NCI-H748 (cell line): Measurements from ENCODE around the gene SLC25A19.

Experiments used
- DNase-seq: peaks from one replicate; lab custom pipeline; 2025; ENCODE audit not compliant: unreplicated experiment; lab: John Stamatoyannopoulos, UW

Gene SLC25A19

DNA sequence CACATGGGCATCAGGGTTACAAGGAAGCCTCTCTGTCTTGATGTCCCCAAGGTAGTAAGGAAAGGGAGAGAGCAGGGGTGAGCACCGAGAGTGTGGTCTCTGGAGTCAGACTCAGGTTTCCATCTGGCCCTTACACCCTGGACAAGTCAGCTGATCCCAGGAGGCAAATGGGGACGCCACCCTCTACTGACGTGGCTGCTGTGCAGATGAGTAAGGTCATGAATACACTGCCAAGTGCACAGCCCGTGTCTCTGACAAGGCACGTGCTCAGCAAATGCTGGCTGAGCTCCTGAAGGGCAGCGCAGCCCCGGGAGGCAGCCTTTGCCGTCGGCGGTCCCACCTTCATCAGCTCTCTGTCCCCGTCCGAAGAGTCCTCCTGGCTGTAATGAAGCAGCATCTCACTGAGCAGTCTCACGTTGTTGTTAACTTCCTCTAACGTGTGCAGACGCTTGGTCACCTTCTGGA lies 47.2 kb downstream of the SLC25A19 start:
- no peak for DNase-seq

DNA sequence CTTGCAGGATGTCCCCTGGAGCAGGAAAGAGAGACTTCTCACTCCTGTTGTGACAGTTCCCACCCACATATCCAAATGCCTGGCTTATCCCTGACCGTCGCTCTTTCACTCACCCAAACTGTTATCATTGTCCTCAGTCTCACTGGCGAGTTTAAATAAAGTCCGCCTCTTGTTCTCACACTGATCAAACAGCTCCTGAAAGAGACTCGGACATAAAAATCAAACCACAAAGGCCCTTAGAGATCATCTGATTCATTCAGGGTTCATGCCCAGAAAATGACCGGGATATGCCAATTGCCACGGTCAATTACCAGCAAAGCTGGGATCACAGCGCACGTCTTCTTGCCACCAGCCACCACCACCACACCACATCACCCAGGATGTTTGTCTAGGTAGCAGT lies 47.7 kb downstream of the SLC25A19 start:
- DNase-seq = no peak

DNA sequence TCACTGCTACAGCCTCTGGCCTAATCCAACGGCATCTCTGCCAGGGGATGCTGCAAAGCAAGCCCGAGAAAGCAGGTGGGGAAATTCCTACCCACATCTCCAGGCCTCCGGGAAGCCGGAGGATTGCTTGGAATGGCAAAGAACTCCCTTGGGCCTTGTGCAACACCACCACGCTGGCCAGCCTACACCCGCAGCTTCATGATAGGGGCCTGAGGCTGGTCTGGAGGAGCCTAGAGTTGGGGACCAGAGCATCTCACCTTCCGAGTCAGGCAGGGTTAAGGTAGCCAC lies 48.1 kb downstream of the SLC25A19 start:
- DNase-seq = no peak

DNA sequence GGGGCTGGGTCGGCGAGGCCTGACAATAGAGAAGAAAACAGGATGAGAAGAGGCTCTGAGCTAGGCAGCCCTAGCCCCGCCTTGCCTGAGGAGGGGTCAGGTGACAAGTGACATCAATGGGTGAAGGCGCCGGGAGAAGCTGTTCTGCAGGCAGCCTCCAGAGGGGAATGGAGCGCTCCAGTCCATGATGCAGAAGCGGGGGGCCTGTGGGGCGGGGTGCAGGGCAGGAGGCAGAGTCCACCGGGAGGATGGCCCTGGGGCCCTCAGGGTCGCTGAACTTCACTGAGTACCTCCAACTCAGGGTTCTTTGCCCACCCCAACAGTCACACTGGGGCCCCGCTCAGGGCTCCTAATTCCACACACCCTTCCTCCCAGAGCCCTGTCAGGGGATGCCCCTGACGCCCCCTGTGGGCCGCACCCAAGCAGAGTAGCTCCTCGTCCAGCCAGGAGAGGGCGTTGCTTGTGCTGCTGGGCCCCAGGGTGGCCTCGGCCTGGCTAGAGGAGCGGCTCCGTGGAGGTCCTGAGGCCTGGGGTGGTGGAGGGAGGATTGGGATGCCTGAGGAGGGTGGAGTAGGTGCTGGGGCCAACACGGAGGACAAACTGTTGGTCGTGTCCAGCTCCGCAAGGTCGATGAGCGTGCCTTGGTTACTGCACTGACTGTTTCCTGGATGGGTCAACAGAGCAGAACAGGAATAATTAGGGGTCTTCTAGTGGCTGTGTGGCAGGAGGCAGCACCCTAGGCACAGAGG lies 48.7 kb downstream of the SLC25A19 start:
- DNase-seq = peak; percentile 27

DNA sequence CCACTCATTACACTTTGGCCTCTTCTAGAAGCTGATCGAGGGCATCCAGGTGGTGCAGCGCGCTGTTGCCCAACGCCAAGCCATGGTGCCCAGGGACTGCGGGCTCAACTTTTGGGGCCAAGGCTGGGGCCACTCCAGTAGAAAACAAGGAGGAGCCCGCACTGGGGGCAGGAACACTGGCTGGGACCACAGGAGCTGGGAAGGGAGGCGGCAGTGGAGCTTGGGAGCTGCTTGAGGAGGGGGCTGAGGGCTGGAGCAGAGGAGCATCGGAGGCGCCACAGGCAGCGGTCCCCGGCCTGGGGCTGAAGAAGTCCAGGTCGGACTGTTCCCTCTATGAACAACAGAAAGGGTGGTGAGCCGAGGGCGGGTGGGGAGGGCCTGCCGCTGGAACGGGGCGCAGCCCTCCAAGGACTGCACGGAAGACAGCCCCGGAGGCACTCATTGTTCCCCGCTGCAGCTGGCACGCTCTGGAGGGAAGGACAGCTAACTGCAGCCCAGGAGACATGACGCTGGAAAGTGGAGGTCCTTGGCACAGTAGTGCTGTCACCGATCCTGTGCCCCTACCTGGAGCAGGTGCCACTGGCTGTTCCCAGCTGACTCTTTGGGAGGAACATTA lies 49.3 kb downstream of the SLC25A19 start:
- no peak for DNase-seq

DNA sequence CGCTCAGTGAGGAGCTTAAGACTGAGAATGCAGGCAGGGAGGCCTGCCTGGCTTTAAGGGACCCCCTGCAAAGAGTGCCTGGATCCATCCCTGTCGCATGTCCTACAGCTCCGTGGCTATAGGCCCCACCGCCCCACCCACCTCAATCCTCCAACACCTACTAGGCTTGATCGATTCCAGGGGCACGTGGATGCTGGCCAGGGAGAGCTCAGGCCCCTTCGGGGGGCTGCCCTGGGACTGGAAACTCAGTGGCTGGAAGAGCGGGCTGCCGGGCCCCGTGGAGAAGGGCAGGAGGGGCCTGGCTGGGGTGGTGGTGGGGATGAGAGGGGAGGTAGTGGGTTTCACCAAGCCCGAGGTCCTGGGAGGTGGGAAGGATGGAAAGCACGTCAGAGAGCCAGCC lies 50.0 kb downstream of the SLC25A19 start:
- DNase-seq = no peak

DNA sequence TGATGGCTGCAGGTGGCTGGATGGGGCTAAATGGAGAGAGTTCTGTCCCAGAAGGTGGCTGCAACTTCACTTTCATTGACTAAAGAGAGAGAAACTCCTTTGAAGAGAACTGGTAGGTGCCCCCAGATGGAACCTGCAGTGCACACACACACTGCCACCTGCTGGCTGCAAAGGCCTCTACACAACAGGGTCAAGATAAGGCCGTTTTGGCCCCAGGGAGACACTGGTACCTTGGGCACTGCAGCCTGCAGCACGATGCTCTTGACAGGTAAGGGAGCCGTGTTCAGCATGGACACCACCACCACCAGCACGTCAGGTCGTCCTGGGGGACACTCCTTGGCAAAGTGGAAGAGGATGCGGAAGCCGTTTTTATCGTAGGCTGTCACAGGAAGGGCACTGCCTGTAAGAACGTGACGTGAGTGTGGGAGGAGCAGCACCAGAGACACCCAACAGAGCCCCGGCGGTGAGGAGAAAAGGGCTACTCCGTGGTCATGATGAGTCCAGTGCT lies 50.5 kb downstream of the SLC25A19 start:
- peak; percentile 58 for DNase-seq

DNA sequence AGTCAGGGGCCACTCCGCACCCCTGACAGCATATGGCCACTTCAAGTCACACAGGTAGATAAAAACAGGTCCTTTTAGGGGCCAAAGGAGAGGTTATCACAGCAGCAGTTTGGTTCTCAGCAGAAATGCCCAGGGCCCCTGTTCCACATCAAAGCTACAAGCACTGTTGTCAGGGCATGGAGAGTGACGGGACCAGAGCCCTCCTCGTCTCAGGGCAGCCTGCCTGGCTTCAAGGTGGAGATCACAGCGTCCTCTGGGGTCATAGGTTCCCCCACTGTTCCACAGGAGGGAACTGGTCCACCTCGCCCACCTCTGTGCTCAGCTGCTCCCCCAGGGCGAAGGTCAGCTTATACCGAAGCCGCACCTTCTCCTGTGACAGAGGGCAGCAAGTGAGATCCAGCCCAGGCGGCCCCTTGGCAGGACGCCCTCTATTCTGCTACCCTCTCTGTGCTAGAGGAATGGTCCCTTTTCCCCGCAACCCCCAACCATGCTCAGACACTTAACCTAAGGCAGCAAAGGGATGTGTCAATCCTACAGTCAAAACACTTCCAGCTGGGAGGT lies 51.1 kb downstream of the SLC25A19 start:
- no peak for DNase-seq

GRCh38 chr17:75237100-75238014 lies 51.9 kb downstream of the SLC25A19 start:
- DNase-seq = no peak

DNA sequence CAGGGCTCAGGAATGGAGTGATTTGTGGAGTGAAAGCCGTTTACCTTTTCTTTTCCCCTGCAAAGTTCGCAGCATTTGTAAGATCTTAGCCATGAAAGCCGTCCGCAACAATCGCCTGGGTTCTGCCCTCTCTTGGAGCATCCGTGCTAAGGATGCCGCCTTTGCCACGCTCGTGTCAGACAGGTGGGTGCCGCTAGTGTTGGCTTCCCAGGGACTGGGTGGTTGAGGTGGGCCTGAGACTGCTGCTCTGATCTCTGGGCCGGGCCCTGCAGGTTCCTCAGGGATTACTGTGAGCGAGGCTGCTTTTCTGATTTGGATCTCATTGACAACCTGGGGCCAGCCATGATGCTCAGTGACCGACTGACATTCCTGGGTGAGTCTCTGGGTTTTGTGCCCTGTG lies 56.4 kb downstream of the SLC25A19 start:
- DNase-seq = no peak

DNA sequence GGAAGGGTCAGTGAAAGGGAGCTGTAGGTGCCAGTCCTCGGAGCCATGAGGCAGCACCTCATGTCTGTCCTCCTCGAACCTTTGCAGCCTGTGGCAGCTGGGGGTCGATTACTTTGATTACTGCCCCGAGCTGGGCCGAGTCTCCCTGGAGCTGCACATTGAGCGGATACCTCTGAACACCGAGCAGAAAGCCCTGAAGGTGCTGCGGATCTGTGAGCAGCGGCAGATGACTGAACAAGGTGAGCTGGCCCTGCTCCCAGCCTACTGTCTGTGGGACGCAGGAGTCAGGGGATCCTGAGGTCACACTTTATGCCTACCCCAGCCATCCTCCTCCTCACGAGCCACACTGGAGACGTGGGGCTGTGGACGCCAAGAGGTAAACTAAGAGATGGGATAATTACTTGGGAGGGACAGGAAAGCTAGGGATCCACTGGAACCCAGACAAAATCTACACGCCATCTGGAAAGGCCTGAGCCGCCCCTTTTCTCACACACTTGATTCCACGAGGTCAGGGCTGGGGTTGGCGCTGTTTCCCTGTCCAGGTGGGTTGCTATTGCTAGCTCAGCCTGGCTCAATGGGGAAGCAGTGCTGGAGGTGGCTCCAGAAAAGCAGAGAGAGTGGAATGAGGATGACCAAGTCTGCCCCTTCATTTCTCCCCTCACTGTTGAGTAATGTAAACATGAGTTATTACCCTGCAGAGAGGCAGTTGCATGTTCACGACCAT lies 57.3 kb downstream of the SLC25A19 start:
- no peak for DNase-seq

- no peak for DNase-seq
These were observed 58.2 kb downstream of the SLC25A19 start for GRCh38 chr17:75231071-75231470.

DNA sequence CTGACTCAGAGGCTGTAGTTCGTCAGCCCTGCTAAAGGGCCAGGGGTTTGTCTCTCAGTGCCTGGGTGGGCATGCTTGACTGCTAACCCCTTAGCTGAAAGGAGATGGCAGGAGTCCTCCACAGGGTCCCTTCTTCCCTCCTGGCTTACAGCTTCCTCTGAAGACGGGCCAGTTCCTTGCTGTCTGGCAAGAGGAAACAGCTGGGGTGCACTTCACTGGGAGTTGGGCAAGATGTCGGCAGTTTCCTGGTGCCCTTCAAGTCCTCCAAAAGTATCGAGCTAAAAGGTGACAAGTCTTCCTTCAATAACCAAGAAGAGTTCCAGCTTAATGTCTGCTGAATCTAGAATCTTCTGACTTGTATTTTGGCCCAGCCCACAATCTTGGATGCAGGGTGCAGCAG lies 60.4 kb downstream of the SLC25A19 start:
- no peak for DNase-seq

GRCh38 chr17:75228305-75228704 lies 60.9 kb downstream of the SLC25A19 start:
- no peak for DNase-seq

DNA sequence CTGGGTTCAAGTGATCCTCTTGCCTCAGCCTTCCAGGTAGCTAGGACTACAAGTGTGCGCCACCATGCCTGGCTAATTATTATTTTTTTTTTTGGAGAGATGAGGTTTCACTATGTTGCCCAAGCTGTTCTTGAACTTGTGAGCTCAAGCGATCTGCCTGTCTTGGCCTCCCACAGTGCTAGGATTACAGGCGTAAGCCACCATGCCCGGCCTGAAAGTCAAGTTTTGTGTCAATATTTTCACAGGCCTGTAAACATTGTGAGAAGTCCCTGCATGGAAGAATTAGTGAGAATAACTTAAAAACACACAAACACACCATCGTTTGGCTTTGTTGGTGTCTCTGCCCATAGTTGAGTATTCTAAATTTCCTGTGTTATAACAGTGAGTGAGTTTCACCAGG lies 61.5 kb downstream of the SLC25A19 start:
- DNase-seq = no peak

DNA sequence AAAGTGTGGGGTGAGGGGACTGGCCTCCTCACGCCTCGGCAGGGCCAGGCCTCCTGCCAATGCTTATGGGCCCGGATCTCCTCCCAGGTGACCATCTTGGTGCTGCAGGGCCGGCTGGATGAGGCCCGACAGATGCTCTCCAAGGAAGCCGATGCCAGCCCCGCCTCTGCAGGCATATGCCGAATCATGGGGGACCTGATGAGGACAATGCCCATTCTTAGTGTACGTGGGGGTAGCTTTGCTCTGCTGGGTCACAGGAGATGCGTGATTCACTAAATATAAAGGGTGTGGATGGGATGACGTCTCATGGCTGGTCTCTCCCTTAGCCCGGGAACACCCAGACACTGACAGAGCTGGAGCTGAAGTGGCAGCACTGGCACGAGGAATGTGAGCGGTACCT lies 64.2 kb downstream of the SLC25A19 start:
- DNase-seq = no peak
